ENCODE data around the gene ZFAND4.

DNA sequence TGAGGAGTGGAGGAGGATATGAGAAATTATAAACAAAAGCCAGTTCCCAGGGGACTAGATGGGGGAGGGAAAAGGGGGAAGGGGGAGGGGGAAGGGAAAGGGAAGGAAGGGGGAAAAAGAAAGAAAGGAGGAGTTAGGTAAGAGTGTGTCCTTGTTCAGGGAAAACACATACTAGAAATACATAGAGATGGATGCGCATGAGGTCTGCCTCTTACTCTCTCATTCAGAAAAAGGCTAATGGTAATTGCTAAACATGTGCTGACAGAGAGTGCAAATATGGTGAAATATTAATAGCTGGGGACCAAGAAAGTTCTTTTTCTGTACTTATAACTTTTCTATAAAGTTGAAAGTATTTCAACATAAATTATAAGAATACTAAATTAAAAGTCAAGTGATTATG, 64.5 kb downstream of the ZFAND4 start:
- TF ChIP-seq YY1 (IDR thresholded peaks at IDR 0.05; ENCODE audit: borderline replicate concordance in 1 of 3, control insufficient read depth in 1 of 3, extremely low read depth in 1 of 3, insufficient read depth in 3 of 3, insufficient read length in 1 of 3, insufficient replicate concordance in 2 of 3, low read depth in 1 of 3, low read length in 2 of 3) (no peak), ELF4 (CRISPR knock-in tag; IDR thresholded peaks at IDR 0.05) (no peak), CHD1 (IDR thresholded peaks at IDR 0.05; ENCODE audit: low read length) (no peak), GTF3C2 (IDR thresholded peaks at IDR 0.05; ENCODE audit: borderline replicate concordance, extremely low read depth, insufficient read length) (no peak), MAFF (IDR thresholded peaks at IDR 0.05; ENCODE audit: low read length) (no peak), RFX5 (IDR thresholded peaks at IDR 0.05; ENCODE audit: low read depth, low read length) (no peak), ZNF384 (IDR thresholded peaks at IDR 0.05; ENCODE audit: low read depth, low read length) (no peak), ZNF143 (CRISPR knock-in tag; IDR thresholded peaks at IDR 0.05) (no peak), ZNF449 (CRISPR knock-in tag; IDR thresholded peaks at IDR 0.05) (no peak), PATZ1 (CRISPR knock-in tag; IDR thresholded peaks at IDR 0.05; ENCODE audit: borderline replicate concordance) (no peak)
- TF ChIP-seq, protein P1, sequence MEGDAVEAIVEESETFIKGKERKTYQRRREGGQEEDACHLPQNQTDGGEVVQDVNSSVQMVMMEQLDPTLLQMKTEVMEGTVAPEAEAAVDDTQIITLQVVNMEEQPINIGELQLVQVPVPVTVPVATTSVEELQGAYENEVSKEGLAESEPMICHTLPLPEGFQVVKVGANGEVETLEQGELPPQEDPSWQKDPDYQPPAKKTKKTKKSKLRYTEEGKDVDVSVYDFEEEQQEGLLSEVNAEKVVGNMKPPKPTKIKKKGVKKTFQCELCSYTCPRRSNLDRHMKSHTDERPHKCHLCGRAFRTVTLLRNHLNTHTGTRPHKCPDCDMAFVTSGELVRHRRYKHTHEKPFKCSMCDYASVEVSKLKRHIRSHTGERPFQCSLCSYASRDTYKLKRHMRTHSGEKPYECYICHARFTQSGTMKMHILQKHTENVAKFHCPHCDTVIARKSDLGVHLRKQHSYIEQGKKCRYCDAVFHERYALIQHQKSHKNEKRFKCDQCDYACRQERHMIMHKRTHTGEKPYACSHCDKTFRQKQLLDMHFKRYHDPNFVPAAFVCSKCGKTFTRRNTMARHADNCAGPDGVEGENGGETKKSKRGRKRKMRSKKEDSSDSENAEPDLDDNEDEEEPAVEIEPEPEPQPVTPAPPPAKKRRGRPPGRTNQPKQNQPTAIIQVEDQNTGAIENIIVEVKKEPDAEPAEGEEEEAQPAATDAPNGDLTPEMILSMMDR (IDR thresholded peaks at IDR 0.05 in 2 of 3, conservative IDR thresholded peaks at IDR 0.05 in 1 of 3; ENCODE audit: insufficient read depth in 2 of 3, low read depth in 1 of 3, low read length in 3 of 3) = no peak
